Neural cell (in vitro differentiated cells): ENCODE data around the gene PCYT1B. TPM values are rescaled to one million over a fixed set of nuclear protein-coding genes. Genes with fewer than 3 reads are reported as not detected.

ENCODE experiments used
- H2AFZ ChIP-seq: fragments of 200-600, 300-800 bp; sonication (generic), shearing (Covaris generic); 2 replicates; pipeline ENCODE4 v1.6.0; 2014; ENCODE audit warnings: low read depth, mild to moderate bottlenecking, antibody characterized with exemption, low read length, moderate library complexity
- H3F3A ChIP-seq: fragments of 200-600 bp; shearing (Covaris generic); 2 replicates; pipeline ENCODE4 v1.6.1; 2016; ENCODE audit warnings: mild to moderate bottlenecking, moderate library complexity, mixed read lengths, antibody characterized with exemption, low read length; ENCODE audit not compliant: insufficient read depth, poor library complexity, severe bottlenecking
- H3K27ac ChIP-seq: fragments of 200-600, 300-800 bp; sonication (generic), shearing (Covaris generic); 2 replicates; pipeline ENCODE4 v1.5.1; 2014; ENCODE audit warnings: mild to moderate bottlenecking, low read length, moderate library complexity
- H3K27me3 ChIP-seq: fragments of 300-800, 200-600 bp; sonication (generic), shearing (Covaris generic); 2 replicates; pipeline ENCODE4 v1.6.0; 2014; ENCODE audit warnings: mild to moderate bottlenecking, low read depth, low read length, moderate library complexity; ENCODE audit not compliant: insufficient read depth
- H3K36me3 ChIP-seq: fragments of 300-800, 200-600 bp; sonication (generic), shearing (Covaris generic); 2 replicates; pipeline ENCODE4 v1.5.1; 2014; ENCODE audit warnings: mild to moderate bottlenecking, antibody characterized with exemption, low read length, moderate library complexity; ENCODE audit not compliant: insufficient read depth
- H3K4me2 ChIP-seq: fragments of 300-800, 200-600 bp; sonication (generic), shearing (Covaris generic); 2 replicates; pipeline ENCODE4 v1.6.0; 2014; ENCODE audit warnings: mild to moderate bottlenecking, low read length
- H3K4me3 ChIP-seq: fragments of 300-800, 200-600 bp; sonication (generic), shearing (Covaris generic); 2 replicates; pipeline ENCODE4 v1.5.1; 2014; ENCODE audit warnings: mild to moderate bottlenecking, low read length, moderate library complexity
- H3K79me2 ChIP-seq: fragments of 200-600 bp; shearing (Covaris generic); replicated peaks from 2 replicates; pipeline ENCODE4 v1.6.0; 2014; ENCODE audit warnings: mild to moderate bottlenecking, low read length, moderate library complexity; ENCODE audit not compliant: insufficient read depth
- H3K9ac ChIP-seq: fragments of 300-800, 200-600 bp; sonication (generic), shearing (Covaris generic); 2 replicates; pipeline ENCODE4 v1.6.1; 2016; ENCODE audit warnings: mild to moderate bottlenecking, low read length, mixed read lengths
- H3K9me2 ChIP-seq: fragments of 200-600 bp; shearing (Covaris generic); 2 replicates; pipeline ENCODE4 v1.6.1; 2016; ENCODE audit warnings: mild to moderate bottlenecking, low read length, mixed read lengths; ENCODE audit not compliant: insufficient read depth
- H3K9me3 ChIP-seq: fragments of 200-600, 300-800 bp; sonication (generic), shearing (Covaris generic); 2 replicates; pipeline ENCODE4 v1.6.1; 2016; ENCODE audit warnings: mild to moderate bottlenecking, mixed run types, low read length, moderate library complexity, mixed read lengths
- H4K20me1 ChIP-seq: fragments of 200-600 bp; shearing (Covaris generic); 2 replicates; pipeline ENCODE4 v1.6.1; 2016; ENCODE audit warnings: mild to moderate bottlenecking, mixed run types; ENCODE audit not compliant: insufficient read depth
- CTCF ChIP-seq: fragments of 450-650 bp; IDR thresholded peaks from 2 replicates; pipeline ENCODE4 v1.5.1; 2014; ENCODE audit warnings: antibody characterized with exemption, mild to moderate bottlenecking, moderate library complexity; ENCODE audit not compliant: poor library complexity, severe bottlenecking
- EP300 ChIP-seq: fragments of 450-650 bp; conservative IDR thresholded peaks from 2 replicates; pipeline ENCODE4 v1.6.1; 2014; ENCODE audit warnings: antibody characterized with exemption, mild to moderate bottlenecking, moderate library complexity; ENCODE audit not compliant: poor library complexity, severe bottlenecking
- EZH2 ChIP-seq: fragments of 200-600, 300-800 bp; shearing (Covaris generic), sonication (generic); IDR thresholded peaks from 2 replicates; pipeline ENCODE4 v1.6.1; 2014; ENCODE audit warnings: antibody characterized with exemption, low read length, borderline replicate concordance, mild to moderate bottlenecking; ENCODE audit not compliant: insufficient read depth, poor library complexity, severe bottlenecking
- MXI1 ChIP-seq: fragments of 450-650 bp; conservative IDR thresholded peaks from 2 replicates; pipeline ENCODE4 v1.6.1; 2014; ENCODE audit warnings: antibody characterized with exemption, mild to moderate bottlenecking; ENCODE audit not compliant: poor library complexity, severe bottlenecking
- POLR2AphosphoS5 ChIP-seq: IDR thresholded peaks from 2 replicates; pipeline ENCODE4 v1.6.1; 2012
- RAD21 ChIP-seq: fragments of 450-650 bp; conservative IDR thresholded peaks from 2 replicates; pipeline ENCODE4 v1.6.1; 2014; ENCODE audit warnings: antibody characterized with exemption, mild to moderate bottlenecking, moderate library complexity
- REST ChIP-seq: IDR thresholded peaks from 2 replicates; pipeline ENCODE4 v1.6.1; 2012; ENCODE audit warnings: borderline replicate concordance
- SMC3 ChIP-seq: fragments of 450-650 bp; conservative IDR thresholded peaks from 2 replicates; pipeline ENCODE4 v1.6.1; 2014; ENCODE audit warnings: antibody characterized with exemption, mild to moderate bottlenecking, moderate library complexity; ENCODE audit not compliant: poor library complexity
- TAF1 ChIP-seq: IDR thresholded peaks from 2 replicates; pipeline ENCODE4 v1.6.1; 2012; ENCODE audit warnings: low read depth
- polyA plus RNA-seq: library from polyadenylated mRNA; depleted of rRNA; stranded (reverse); fragments of >200 nt; gene quantifications from 2 replicates; pipeline ENCODE4 v1.2.3, GENCODE V29; 2014

PCYT1B gene
- polyA plus RNA-seq, 1 donor from 2014 or later: 10.6 TPM

GRCh38 chrX:24659106-24659505 lies 12.0 kb upstream of the PCYT1B start:
- TF ChIP-seq POLR2AphosphoS5 (no peak), CTCF (no peak), EP300 (no peak), REST (no peak), SMC3 (no peak), EZH2 (no peak), RAD21 (no peak), TAF1 (no peak), MXI1 (no peak)
- no peaks in the 10 kb centered on the region for H3F3A ChIP-seq
- no peak overlapping the region for H3K27ac ChIP-seq
- H3K9ac ChIP-seq: no peak overlapping the region
- no peaks in the 10 kb centered on the region for H3K27me3 ChIP-seq
- no peak overlapping the region for H3K4me3 ChIP-seq
- no peaks in the 10 kb centered on the region for H3K9me3 ChIP-seq
- H3K4me2 ChIP-seq: no peak overlapping the region
- H3K36me3 ChIP-seq: no peaks in the 10 kb centered on the region
- H4K20me1 ChIP-seq: no peaks in the 10 kb centered on the region
- H3K79me2 ChIP-seq: no peaks in the 10 kb centered on the region
- H3K9me2 ChIP-seq: no peaks in the 10 kb centered on the region
- no peak overlapping the region for H2AFZ ChIP-seq

- Histone ChIP-seq H3K36me3 (no peaks in the 10 kb centered on the region), H3K27me3 (no peaks in the 10 kb centered on the region)
Observed at GRCh38 chrX:24658421-24658820, 11.3 kb upstream of the PCYT1B start.

More at GRCh38 chrX:24658421-24658820, 11.3 kb upstream of the PCYT1B start:
- no peaks in the 10 kb centered on the region for H4K20me1 ChIP-seq
- H2AFZ ChIP-seq: no peak overlapping the region
- H3K9me2 ChIP-seq: no peaks in the 10 kb centered on the region
- H3F3A ChIP-seq: no peaks in the 10 kb centered on the region
- no peaks in the 10 kb centered on the region for H3K79me2 ChIP-seq
- H3K4me2 ChIP-seq: no peak overlapping the region
- no peak overlapping the region for H3K9ac ChIP-seq
- H3K9me3 ChIP-seq: no peaks in the 10 kb centered on the region
- no peak overlapping the region for H3K27ac ChIP-seq
- H3K4me3 ChIP-seq: no peak overlapping the region
- TF ChIP-seq TAF1 (no peak), EP300 (no peak), REST (no peak), EZH2 (no peak), MXI1 (no peak), RAD21 (no peak), CTCF (no peak), POLR2AphosphoS5 (no peak)
